Left ventricle myocardium inferior (tissue), 1 donor: ENCODE data around the gene PABPC3. TPM values are rescaled to one million over a fixed set of nuclear protein-coding genes. Genes with fewer than 3 reads are reported as not detected.
A peak's percentile ranks its signal among the peaks of the same experiment; 100 is the strongest.

Source experiments
- DNase-seq: peaks from one replicate; pipeline ENCODE4 v3.0.0-alpha.2; 2020
- H3K27ac ChIP-seq: fragments of 200-600 bp; replicated peaks from 2 replicates; pipeline ENCODE4 v1.8.0; 2021
- H3K27me3 ChIP-seq: fragments of 200-600 bp; 2 replicates; pipeline ENCODE4 v1.8.0; 2021; ENCODE audit warnings: low read depth
- H3K36me3 ChIP-seq: fragments of 200-600 bp; 2 replicates; pipeline ENCODE4 v1.8.0; 2021
- H3K4me1 ChIP-seq: fragments of 200-600 bp; 2 replicates; pipeline ENCODE4 v1.8.0; 2021
- H3K4me3 ChIP-seq: fragments of 200-600 bp; 2 replicates; pipeline ENCODE4 v1.8.0; 2021; ENCODE audit warnings: mild to moderate bottlenecking, moderate library complexity
- H3K9me3 ChIP-seq: fragments of 200-600 bp; replicated peaks from 2 replicates; pipeline ENCODE4 v1.8.0; 2021
- intact Hi-C: fragments of 100-400 bp; cut with micrococcal nuclease; formaldehyde crosslinking; loops from one replicate; pipeline ENCODE4 v1.11.0; 2022
- total RNA-seq: library from RNA; stranded (reverse); fragmentation: NEBNext Ultra II Directional; extraction: Animal tissue kit (Norgen Biotek cat#: 25700); gene quantifications from one replicate; pipeline ENCODE4 v1.2.1, GENCODE V29; 2021
- TF ChIP-seq, protein P1 (sequence below): fragments of 200-600 bp; IDR thresholded peaks from 2 replicates; pipeline ENCODE4 v1.8.0; 2021; ENCODE audit warnings: antibody characterized with exemption, mild to moderate bottlenecking, borderline replicate concordance
- donor health status: DM: no; HTN: yes; CAD: no; lungs with severe emphysema.

The PABPC3 gene
- total RNA-seq, 1 donor from 2014 or later, result 0.05 TPM

GRCh38 chr13:25110956-25111584 is 15.1 kb downstream of the PABPC3 start:
- no peak for DNase-seq
- Histone ChIP-seq H3K9me3 (no peaks in the 10 kb centered on the region), H3K27me3 (peaks cover 31% of the 10 kb centered on the region), H3K4me1 (no peaks in the 10 kb centered on the region), H3K27ac (no peak overlapping the region), H3K4me3 (no peak overlapping the region), H3K36me3 (no peaks in the 10 kb centered on the region)
- TF ChIP-seq, protein P1, sequence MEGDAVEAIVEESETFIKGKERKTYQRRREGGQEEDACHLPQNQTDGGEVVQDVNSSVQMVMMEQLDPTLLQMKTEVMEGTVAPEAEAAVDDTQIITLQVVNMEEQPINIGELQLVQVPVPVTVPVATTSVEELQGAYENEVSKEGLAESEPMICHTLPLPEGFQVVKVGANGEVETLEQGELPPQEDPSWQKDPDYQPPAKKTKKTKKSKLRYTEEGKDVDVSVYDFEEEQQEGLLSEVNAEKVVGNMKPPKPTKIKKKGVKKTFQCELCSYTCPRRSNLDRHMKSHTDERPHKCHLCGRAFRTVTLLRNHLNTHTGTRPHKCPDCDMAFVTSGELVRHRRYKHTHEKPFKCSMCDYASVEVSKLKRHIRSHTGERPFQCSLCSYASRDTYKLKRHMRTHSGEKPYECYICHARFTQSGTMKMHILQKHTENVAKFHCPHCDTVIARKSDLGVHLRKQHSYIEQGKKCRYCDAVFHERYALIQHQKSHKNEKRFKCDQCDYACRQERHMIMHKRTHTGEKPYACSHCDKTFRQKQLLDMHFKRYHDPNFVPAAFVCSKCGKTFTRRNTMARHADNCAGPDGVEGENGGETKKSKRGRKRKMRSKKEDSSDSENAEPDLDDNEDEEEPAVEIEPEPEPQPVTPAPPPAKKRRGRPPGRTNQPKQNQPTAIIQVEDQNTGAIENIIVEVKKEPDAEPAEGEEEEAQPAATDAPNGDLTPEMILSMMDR, result no peak
- intact Hi-C loops, result no loop called here

- no peak overlapping the region for H3K4me3 ChIP-seq
- intact Hi-C loops, result no loop called here
- no peaks in the 10 kb centered on the region for H3K36me3 ChIP-seq
- DNase-seq, result no peak
- H3K4me1 ChIP-seq, result no peaks in the 10 kb centered on the region
- no peak overlapping the region for H3K27ac ChIP-seq
- H3K9me3 ChIP-seq, result no peaks in the 10 kb centered on the region
- H3K27me3 ChIP-seq, result peaks cover 36% of the 10 kb centered on the region
- TF ChIP-seq, protein P1, result no peak
These were observed 15.6 kb downstream of the PABPC3 start for GRCh38 chr13:25111585-25111956.

GRCh38 chr13:25112695-25113255 is 16.8 kb downstream of the PABPC3 start:
- no peak overlapping the region for H3K27ac ChIP-seq
- no peak for DNase-seq
- H3K36me3 ChIP-seq, result no peaks in the 10 kb centered on the region
- peaks cover 48% of the 10 kb centered on the region for H3K27me3 ChIP-seq
- H3K4me3 ChIP-seq, result no peak overlapping the region
- intact Hi-C loops, result no loop called here
- TF ChIP-seq, protein P1, result no peak
- H3K4me1 ChIP-seq, result no peaks in the 10 kb centered on the region
- no peaks in the 10 kb centered on the region for H3K9me3 ChIP-seq

- Histone ChIP-seq H3K4me3 (no peak overlapping the region), H3K9me3 (no peaks in the 10 kb centered on the region), H3K36me3 (no peaks in the 10 kb centered on the region), H3K4me1 (no peaks in the 10 kb centered on the region), H3K27me3 (peaks cover 63% of the 10 kb centered on the region), H3K27ac (no peak overlapping the region)
- TF ChIP-seq, protein P1, result peak; percentile 84
- intact Hi-C loops, result no loop called here
- peak; percentile 42 for DNase-seq
These were observed 18.3 kb downstream of the PABPC3 start for GRCh38 chr13:25114220-25114619.

DNA sequence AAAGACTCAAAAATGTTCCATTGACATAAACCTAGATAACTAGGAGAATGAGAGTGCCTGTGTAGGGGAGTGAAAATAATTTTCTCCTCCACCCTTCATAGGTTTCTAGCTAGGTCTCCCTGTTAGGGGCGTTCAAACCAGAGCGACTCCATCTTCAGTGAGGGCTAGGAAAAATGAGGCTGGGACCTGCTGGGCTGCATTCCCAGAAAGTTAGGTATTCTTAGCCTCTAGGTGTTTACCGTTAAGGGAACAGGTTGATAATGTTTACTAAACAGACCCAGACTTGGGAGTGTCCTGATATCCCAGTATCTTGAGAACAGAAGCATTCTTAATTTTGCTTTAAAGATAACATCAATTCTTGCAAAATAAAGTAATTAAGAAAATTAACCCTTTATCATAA is 20.1 kb downstream of the PABPC3 start:
- Histone ChIP-seq H3K36me3 (no peaks in the 10 kb centered on the region), H3K4me1 (no peaks in the 10 kb centered on the region), H3K9me3 (no peaks in the 10 kb centered on the region), H3K4me3 (no peak overlapping the region), H3K27me3 (peaks cover 63% of the 10 kb centered on the region), H3K27ac (no peak overlapping the region)
- intact Hi-C loops, result no loop called here
- TF ChIP-seq, protein P1, result no peak
- DNase-seq, result no peak
